ENCODE results near the gene MED13L. TPM values are rescaled to one million over a fixed set of nuclear protein-coding genes. Genes with fewer than 3 reads are reported as not detected.

Gene MED13L
- polyA plus RNA-seq, 1 donor (not counting 4 experiments of a cell fraction or from before 2014, with no cell fraction given): 31.7 TPM

- H3K27me3 ChIP-seq (ENCODE audit: control insufficient read depth, extremely low read depth, insufficient read depth, low read length): no peaks in the 10 kb centered on the region
- no peak overlapping the region for H3K27ac ChIP-seq (ENCODE audit: control insufficient read depth, insufficient read depth, low read length)
- no peak overlapping the region for H3K4me3 ChIP-seq (ENCODE audit: control insufficient read depth in 2 of 3, extremely low read depth in 1 of 3, insufficient read depth in 2 of 3, low read depth in 1 of 3, low read length in 3 of 3)
- no peaks in the 10 kb centered on the region for H3K4me1 ChIP-seq (ENCODE audit: control insufficient read depth, extremely low read depth, insufficient read depth, low read length)
- no peak for DNase-seq (ENCODE audit: low read depth, low spot score)
- FAIRE-seq: no peak
- H3K79me2 ChIP-seq (ENCODE audit: control insufficient read depth, insufficient read depth, low read length): no peaks in the 10 kb centered on the region
- no peak overlapping the region for H2AFZ ChIP-seq (ENCODE audit: control insufficient read depth, low read length)
- peaks cover 2% of the 10 kb centered on the region for H3K9me3 ChIP-seq (ENCODE audit: control insufficient read depth, low read depth, low read length)
- peaks cover 2% of the 10 kb centered on the region for H4K20me1 ChIP-seq (ENCODE audit: control insufficient read depth, extremely low read depth, insufficient read depth, low read length)
- H3K9ac ChIP-seq (ENCODE audit: control insufficient read depth, extremely low read depth, insufficient read depth, low read length): no peak overlapping the region
- H3K36me3 ChIP-seq (ENCODE audit: control insufficient read depth in 2 of 2, extremely low read depth in 1 of 2, insufficient read depth in 2 of 2, low read length in 2 of 2): no peaks in the 10 kb centered on the region
- dilution Hi-C loops (cut with MboI; ENCODE audit: extremely low pct_ligation_motif_present, low sequenced_read_pairs): no loop called here
- TF ChIP-seq CTCF (optimal IDR thresholded peaks at IDR 0.05 in 1 of 3, IDR thresholded peaks at IDR 0.05 in 1 of 3, conservative IDR thresholded peaks at IDR 0.05 in 1 of 3; ENCODE audit: extremely low read depth in 1 of 3, insufficient read depth in 2 of 3, low read length in 3 of 3) (no peak), EZH2 (IDR thresholded peaks at IDR 0.05; ENCODE audit: low read length) (no peak)
- no peaks in the 10 kb centered on the region for H3K9me1 ChIP-seq (ENCODE audit: control insufficient read depth, extremely low read depth, insufficient read depth, low read length)
- no peak overlapping the region for H3K4me2 ChIP-seq (ENCODE audit: control insufficient read depth, extremely low read depth, insufficient read depth, low read depth, low read length)
Observed at GRCh38 chr12:115943630-115944391, 333.7 kb downstream of the MED13L start.

DNA sequence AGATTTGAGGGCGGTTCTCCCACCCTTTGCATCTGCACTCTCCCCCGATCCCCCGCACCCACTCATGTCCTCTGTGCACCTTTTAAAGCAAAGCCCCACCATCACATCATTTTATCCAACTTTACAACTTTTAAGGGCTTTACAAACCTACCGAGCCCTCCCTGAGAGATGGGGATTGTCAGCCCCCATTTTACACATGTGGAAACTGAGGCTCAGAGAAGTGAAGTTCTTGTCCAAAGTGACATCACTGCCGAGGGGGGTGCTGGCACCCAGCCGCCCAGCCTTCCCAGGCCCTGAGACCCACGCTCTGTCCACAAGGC is 334.2 kb downstream of the MED13L start:
- dilution Hi-C loops (cut with MboI; ENCODE audit: extremely low pct_ligation_motif_present, low sequenced_read_pairs): no loop called here
- no peak for DNase-seq (ENCODE audit: low read depth, low spot score)
- FAIRE-seq: no peak
- Histone ChIP-seq H3K79me2 (ENCODE audit: control insufficient read depth, insufficient read depth, low read length) (no peaks in the 10 kb centered on the region), H3K36me3 (ENCODE audit: control insufficient read depth in 2 of 2, extremely low read depth in 1 of 2, insufficient read depth in 2 of 2, low read length in 2 of 2) (no peaks in the 10 kb centered on the region), H3K9me3 (ENCODE audit: control insufficient read depth, low read depth, low read length) (peaks cover 3% of the 10 kb centered on the region), H3K4me3 (ENCODE audit: control insufficient read depth in 2 of 3, extremely low read depth in 1 of 3, insufficient read depth in 2 of 3, low read depth in 1 of 3, low read length in 3 of 3) (no peak overlapping the region), H3K4me2 (ENCODE audit: control insufficient read depth, extremely low read depth, insufficient read depth, low read depth, low read length) (no peak overlapping the region), H2AFZ (ENCODE audit: control insufficient read depth, low read length) (no peak overlapping the region), H3K9me1 (ENCODE audit: control insufficient read depth, extremely low read depth, insufficient read depth, low read length) (no peaks in the 10 kb centered on the region), H3K9ac (ENCODE audit: control insufficient read depth, extremely low read depth, insufficient read depth, low read length) (no peak overlapping the region), H3K4me1 (ENCODE audit: control insufficient read depth, extremely low read depth, insufficient read depth, low read length) (no peaks in the 10 kb centered on the region), H4K20me1 (ENCODE audit: control insufficient read depth, extremely low read depth, insufficient read depth, low read length) (peaks cover 2% of the 10 kb centered on the region), H3K27me3 (ENCODE audit: control insufficient read depth, extremely low read depth, insufficient read depth, low read length) (no peaks in the 10 kb centered on the region), H3K27ac (ENCODE audit: control insufficient read depth, insufficient read depth, low read length) (no peak overlapping the region)
- TF ChIP-seq EZH2 (IDR thresholded peaks at IDR 0.05; ENCODE audit: low read length) (no peak), CTCF (optimal IDR thresholded peaks at IDR 0.05 in 1 of 3, IDR thresholded peaks at IDR 0.05 in 1 of 3, conservative IDR thresholded peaks at IDR 0.05 in 1 of 3; ENCODE audit: extremely low read depth in 1 of 3, insufficient read depth in 2 of 3, low read length in 3 of 3) (no peak)

All from keratinocyte (primary cell).